Measurements from ENCODE around the gene GFRA1.

DNA sequence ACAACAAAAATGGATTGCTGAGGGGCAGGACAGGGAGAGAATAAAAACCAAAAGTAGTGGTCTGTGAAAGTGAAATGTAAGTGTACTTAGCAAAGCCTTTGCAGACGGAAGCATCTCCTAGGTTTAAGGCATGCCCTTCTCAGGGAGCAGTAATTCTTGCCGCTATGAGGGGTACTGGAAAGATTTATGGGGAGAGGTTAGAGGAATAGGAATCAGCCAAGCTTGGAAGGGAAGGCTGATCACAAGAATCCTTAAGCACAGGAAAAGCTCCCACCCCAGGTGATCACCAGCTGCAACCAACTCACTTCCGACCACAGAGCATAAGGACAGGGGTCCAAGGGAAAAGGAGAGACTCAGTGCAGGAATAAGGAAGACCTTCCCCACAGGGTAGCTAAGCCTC lies 10.3 kb downstream of the GFRA1 start:
- no peak for TF ChIP-seq POLR2A (IDR thresholded peaks at IDR 0.05)
- TF ChIP-seq, protein P1, sequence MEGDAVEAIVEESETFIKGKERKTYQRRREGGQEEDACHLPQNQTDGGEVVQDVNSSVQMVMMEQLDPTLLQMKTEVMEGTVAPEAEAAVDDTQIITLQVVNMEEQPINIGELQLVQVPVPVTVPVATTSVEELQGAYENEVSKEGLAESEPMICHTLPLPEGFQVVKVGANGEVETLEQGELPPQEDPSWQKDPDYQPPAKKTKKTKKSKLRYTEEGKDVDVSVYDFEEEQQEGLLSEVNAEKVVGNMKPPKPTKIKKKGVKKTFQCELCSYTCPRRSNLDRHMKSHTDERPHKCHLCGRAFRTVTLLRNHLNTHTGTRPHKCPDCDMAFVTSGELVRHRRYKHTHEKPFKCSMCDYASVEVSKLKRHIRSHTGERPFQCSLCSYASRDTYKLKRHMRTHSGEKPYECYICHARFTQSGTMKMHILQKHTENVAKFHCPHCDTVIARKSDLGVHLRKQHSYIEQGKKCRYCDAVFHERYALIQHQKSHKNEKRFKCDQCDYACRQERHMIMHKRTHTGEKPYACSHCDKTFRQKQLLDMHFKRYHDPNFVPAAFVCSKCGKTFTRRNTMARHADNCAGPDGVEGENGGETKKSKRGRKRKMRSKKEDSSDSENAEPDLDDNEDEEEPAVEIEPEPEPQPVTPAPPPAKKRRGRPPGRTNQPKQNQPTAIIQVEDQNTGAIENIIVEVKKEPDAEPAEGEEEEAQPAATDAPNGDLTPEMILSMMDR (IDR thresholded peaks at IDR 0.05): no peak
